CD4-positive, alpha-beta T cell treated with Interleukin-15 for 4 hours (primary cell): ENCODE data around the gene MDM4.
"Not testable (repeated sequence)": the region's sequence is repeated elsewhere in the genome, so short reads cannot be mapped to it uniquely, and the experiment has no call there.

Experiments used
- DNase-seq: peaks from one replicate; pipeline ENCODE4 v3.0.0-alpha.2; 2020; ENCODE audit warnings: low spot score

MDM4 gene

DNA sequence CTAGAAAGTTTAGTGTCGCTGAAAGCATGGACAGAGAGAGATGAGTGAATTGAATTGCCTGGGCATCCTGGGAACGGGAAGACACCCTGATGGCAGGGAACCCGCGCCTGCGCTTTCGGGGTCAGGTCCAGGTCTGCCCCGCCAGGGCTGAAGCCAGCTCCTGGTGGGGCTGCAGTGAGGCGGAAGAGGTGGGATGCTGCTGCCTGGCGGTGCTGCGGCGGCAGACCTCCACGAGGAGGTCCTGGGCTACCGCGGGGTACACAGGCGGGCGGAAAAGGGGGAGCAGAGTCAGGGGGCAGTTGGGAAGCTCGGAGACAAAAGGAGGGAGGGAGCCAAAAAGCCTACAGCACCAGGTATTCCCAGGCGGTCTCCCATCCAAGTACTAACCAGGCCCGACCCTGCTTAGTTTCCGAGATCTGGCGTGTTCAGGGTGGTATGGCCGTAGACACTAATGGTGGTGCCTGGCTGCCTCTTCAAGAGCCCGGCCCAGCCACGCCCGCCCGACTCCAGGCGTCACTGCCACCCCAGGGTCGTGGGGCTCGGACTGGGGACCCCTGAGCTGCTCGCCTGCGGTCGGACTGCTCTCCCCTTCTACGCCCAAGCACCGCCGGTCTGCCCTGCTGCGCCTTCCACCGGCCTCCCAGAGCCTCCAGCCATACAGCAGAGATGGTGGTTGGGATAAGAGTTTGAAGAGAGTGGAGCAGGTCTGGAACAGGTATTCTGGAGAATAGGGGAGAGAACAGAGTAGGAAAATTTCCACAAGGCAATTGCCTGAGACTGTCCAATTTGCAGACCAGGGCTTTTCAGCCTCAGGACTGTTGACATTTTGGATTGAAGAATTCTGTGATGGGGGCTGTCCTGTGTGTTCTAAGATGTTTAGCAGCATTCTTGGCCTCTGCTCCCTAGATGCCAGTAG, 46.1 kb downstream of the MDM4 start:
- no peak for DNase-seq

DNA sequence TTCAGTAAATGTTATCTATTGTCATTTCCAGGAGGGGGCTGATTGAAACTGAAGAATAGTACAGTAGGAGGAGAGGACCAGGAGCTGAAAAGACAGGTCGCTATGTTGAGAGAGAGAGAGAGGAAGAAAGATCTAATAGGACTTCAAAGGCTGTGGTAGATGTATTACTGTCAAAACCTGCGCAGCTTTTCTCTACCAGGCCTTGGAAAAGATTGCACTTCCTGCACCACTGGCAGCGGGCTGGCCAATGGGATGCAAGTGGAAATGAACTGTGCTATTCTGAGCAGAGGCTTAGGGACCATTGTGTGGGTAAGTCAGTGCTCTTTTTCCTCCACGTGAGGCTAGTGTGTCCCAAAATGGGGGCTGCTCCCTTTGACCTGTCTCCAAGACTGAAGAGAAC, 47.1 kb downstream of the MDM4 start:
- DNase-seq: no peak

DNA sequence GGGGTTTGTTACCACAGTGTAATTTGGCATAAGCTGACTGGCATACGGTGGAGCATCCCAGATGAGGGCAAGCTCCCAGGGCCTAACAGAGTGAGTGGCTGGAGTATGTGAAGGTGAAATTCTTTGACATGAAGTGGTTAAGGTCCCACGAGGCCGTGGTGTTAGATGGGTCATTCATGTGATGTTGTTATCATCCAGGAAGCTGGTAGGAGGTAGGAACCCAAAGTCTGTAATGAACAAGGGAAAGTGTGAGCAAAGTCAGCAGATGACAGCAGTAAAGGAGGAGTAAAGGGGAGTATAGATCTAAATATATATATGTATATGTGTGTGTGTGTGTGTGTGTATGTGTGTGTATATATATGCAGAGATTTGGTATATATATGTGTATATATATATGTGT, 47.6 kb downstream of the MDM4 start:
- DNase-seq: no peak

- peak; percentile 14 for DNase-seq
Measured at GRCh38 chr1:204564835-204565234, 48.6 kb downstream of the MDM4 start.

GRCh38 chr1:204565617-204566582, 49.7 kb downstream of the MDM4 start:
- peak; percentile 77 for DNase-seq

DNA sequence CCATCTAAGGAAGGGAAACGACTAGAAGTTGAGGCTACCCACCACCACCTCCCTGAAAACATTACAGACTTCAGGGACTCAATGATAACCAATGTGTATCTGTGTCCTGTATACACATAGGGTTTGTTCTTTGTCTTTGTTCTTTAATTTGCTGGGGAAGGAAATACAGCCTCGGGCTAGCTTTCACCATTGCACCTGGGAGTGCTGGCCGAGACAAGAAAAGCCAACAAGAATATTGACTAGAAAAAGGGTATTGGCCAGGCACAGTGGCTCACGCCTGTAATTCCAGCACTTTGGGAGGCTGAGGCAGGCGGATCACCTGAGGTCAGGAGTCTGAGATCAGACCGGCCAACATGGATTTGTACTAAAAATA, 50.4 kb downstream of the MDM4 start:
- DNase-seq: no peak

DNA sequence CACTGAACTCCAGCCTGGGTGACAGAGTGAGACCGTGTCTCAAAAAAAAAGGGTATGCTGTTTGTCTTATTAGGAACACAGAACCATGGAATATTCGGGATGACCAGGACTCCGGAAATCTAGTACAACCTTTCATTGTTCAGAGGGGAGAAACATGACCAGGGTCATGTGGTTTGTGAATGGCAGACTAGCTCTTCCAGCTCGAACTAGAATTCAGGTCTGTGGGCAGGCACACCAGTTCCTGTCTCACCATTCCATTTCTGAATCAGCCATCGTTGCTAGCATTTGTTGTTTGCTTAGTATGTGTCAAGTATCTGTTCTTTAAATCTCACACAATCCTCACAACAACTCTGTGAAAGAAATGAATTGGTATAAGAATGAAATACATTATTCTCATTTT, 50.9 kb downstream of the MDM4 start:
- DNase-seq: no peak

GRCh38 chr1:204568576-204569315, 52.5 kb downstream of the MDM4 start:
- DNase-seq: no peak

DNA sequence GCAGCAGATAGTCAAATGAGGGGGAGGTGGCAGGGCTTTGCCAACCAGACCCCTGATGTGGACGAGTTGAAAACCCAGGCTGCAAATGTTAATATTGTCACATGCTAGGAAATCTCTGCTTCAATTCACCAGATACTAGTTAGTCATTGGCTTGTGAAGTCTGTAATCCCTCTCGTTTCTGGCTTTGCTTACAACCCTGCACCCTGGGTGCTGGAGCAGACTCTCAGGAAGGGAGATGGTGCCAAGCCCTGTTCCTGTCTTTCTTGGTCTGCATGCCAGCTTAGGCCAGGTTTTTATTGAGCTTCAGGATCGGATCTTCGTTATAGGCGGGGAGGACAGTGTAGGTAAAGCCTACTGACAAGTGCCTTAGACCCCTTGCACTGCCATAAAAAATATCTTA, 53.3 kb downstream of the MDM4 start:
- DNase-seq: no peak

GRCh38 chr1:204570021-204570420, 53.8 kb downstream of the MDM4 start:
- not testable (repeated sequence) for DNase-seq

GRCh38 chr1:204571128-204571527, 54.9 kb downstream of the MDM4 start:
- no peak for DNase-seq

DNA sequence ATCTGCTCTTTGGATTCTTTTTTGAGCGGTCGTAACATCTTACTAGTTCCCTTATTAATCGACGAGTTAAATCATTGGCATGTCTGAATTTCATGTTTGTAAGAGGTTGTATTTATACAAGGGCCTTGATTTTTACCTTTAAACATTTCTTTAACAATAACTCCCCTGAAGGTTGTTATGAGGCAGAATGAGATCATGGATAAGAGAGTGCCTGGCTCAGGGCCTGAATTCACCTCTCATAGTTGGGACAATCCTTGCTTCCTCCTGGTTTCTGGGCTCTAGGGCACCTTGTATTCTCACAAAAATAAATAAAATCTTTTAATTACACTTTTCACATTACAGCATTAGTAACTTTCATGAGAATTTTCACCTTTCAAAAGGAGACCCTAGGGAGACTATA, 55.4 kb downstream of the MDM4 start:
- no peak for DNase-seq

GRCh38 chr1:204572923-204573922, 57.0 kb downstream of the MDM4 start:
- no peak for DNase-seq

DNA sequence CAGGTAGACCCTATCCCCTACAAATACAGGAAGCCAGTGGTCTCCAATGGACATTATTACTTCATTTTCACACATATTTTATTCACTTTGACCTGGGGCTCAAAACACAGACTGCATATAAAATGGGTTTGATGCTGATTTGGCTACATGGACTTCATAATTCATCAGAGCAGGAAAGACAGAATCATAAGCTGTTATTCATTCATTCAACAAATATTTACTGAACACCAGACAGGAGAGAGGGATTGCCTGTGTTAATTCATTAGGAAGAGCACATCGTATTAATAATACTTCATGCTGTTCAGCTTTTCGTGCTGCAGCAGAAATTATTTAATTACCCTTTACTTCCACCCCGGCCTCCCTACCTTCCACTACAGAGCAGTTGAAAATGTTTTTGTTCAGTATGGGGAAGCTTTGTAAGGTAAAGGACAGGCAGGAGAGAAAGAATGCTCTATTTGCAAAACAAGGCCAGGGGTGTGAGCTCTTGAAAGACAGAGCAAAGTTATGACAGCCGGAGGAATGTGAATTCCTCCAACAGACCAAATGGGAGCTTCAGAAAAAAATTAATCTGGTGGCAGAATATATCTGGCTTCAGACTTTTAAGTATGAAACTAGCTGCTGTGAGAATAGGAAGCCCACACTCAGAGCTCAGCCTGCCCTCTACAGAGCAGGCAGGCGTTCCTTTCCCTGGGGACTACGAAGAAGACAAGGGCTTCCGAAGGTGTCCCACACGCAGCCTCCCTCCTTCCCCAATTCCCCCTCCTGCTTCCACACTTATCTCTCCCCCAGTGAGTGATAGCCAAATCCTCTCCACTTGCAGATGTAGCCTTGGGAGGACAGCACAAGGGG, 58.0 kb downstream of the MDM4 start:
- no peak for DNase-seq

GRCh38 chr1:204574865-204575163, 58.6 kb downstream of the MDM4 start:
- no peak for DNase-seq

GRCh38 chr1:204575221-204576190, 59.3 kb downstream of the MDM4 start:
- DNase-seq: no peak

DNA sequence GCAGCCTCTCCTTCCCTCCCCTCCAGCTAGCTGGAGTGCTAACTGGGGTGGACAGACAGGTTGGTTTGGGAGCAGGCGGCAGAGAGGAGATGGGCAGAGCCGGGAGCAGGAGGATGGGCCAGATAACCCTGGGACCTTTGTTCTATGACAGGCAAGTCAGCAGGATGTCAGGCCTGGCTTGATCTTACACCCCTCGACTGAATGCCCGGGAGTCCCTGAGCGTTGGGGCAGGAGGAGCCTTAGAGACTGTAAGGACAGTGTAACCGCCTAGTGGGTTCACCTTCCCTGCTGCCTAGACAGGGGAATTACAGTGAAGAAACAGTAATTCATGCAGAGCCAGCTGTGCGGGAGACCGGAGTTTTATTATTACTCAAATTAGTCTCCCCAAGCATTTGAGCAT, 60.2 kb downstream of the MDM4 start:
- DNase-seq: no peak

DNA sequence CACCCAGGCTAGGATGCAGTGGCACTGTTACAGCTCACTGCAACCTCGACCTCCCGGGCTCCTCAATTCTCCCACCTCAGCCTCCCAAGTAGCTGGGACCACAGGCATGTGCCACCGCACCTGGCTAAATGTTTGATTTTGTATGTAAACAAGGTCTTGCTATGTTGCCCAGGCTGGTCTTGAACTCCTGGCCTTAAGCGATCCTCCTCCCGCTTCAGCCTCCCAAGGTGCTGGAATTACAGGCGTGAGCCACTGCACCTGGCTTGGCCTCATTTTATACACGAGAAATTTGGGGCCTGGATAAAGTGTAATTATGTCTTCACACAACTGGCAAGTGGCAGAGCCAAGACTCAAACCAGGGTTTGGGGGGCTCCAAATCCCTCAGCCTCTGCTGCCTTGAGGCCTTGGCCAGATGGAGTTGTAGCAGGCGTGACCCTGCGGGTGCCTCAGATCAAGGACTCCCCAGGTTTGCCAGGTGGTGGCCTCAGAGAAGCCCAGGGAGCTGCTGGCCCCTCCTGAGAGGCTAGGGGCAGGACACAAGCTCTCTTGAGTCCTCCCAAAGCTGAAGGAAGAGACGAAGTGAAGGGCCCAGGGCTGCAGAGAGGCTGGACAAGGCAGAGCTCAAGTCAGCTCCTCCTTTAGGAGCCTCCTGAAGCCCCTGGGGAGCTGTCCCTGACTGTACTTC, 61.7 kb downstream of the MDM4 start:
- no peak for DNase-seq
